Activated CD8-positive, alpha-beta T cell treated with anti-CD3 and anti-CD28 coated beads for 36 hours (primary cell): ENCODE results near the gene MYO3B. TPM values are rescaled to one million over a fixed set of nuclear protein-coding genes. Genes with fewer than 3 reads are reported as not detected.

ENCODE experiments used
- ATAC-seq: fragments of 200-7000 bp; cut with Tn5 transposase; one replicate; pipeline ENCODE4 v1.10.0; 2021; ENCODE audit warnings: mild to moderate bottlenecking, moderate library complexity
- CTCF ChIA-PET: fragments of 350-600 bp; sonication (Branson Sonifier 250); formaldehyde crosslinking; loops from one replicate; lab custom pipeline; 2021; ENCODE audit warnings: antibody characterized with exemption; lab: Charles Lee
- POLR2A ChIA-PET: fragments of 350-600 bp; sonication (Branson Sonifier 250); formaldehyde crosslinking; loops from one replicate; lab custom pipeline; 2021; ENCODE audit warnings: antibody characterized with exemption; lab: Charles Lee
- DNase-seq: peaks from one replicate; pipeline ENCODE4 v3.0.0-alpha.2; 2020
- H3K27ac Mint-ChIP-seq: one replicate; pipeline ENCODE4 v1.8.0; 2021; ENCODE audit warnings: mild to moderate bottlenecking, mixed read lengths
- H3K27me3 Mint-ChIP-seq: one replicate; pipeline ENCODE4 v1.8.0; 2021; ENCODE audit warnings: mixed read lengths
- H3K36me3 Mint-ChIP-seq: one replicate; pipeline ENCODE4 v1.8.0; 2021; ENCODE audit warnings: low read depth, mixed read lengths
- H3K4me1 Mint-ChIP-seq: one replicate; pipeline ENCODE4 v1.8.0; 2021; ENCODE audit warnings: low read depth, mixed read lengths
- H3K4me3 Mint-ChIP-seq: one replicate; pipeline ENCODE4 v1.8.0; 2021; ENCODE audit warnings: mild to moderate bottlenecking, moderate library complexity, mixed read lengths
- H3K9me3 Mint-ChIP-seq: one replicate; pipeline ENCODE4 v1.8.0; 2021; ENCODE audit warnings: mixed read lengths
- intact Hi-C: fragments of 100-400 bp; cut with micrococcal nuclease; formaldehyde crosslinking; loops from one replicate; pipeline ENCODE4 v1.10.0; 2022
- total RNA-seq, 2 experiments: library from RNA; stranded (reverse); gene quantifications; one replicate each; pipeline ENCODE4 v1.2.3, GENCODE V29; 2021
- TF ChIP-seq, protein P1 (sequence below): fragments of 200-600 bp; IDR thresholded peaks from one replicate; pipeline ENCODE4 v1.8.0; 2022; ENCODE audit warnings: antibody characterized with exemption, mild to moderate bottlenecking

Gene MYO3B
- total RNA-seq, 2 experiments from 2014 or later: 0.09 to 0.20 TPM

DNA sequence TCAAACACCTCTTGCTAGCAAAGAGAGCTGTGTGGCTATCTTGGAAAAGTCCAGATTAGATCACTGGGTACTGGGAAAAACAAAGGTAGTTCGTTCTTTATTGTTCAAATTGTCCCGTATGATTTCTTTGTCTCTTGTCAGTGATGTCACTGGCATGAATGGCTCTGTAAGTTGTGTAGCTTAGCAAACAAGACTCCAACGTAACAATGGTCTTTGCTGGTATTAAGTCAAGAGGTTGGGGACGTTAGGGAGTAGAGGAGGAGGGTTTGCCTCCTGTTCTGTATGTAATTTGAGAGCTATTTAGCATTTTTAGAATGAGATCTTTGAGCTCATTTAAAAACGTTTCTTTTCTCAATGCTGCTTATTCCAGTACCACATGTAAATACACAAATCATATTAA lies 320.7 kb downstream of the MYO3B start:
- DNase-seq: no peak
- ATAC-seq: no peak
- CTCF ChIA-PET: interaction anchor here (1.0 kb wide), 1 partner anchor 314 kb away, joined by 4 read pairs; no protein-coding TSS in a partner anchor
- intact Hi-C loops: no loop called here
- Mint-ChIP-seq H3K36me3 (no peaks in the 10 kb centered on the region), H3K4me3 (no peak overlapping the region), H3K27me3 (peaks cover 5% of the 10 kb centered on the region), H3K27ac (no peak overlapping the region), H3K9me3 (no peaks in the 10 kb centered on the region), H3K4me1 (no peaks in the 10 kb centered on the region)
- POLR2A ChIA-PET: no interaction called here
- TF ChIP-seq, protein P1, sequence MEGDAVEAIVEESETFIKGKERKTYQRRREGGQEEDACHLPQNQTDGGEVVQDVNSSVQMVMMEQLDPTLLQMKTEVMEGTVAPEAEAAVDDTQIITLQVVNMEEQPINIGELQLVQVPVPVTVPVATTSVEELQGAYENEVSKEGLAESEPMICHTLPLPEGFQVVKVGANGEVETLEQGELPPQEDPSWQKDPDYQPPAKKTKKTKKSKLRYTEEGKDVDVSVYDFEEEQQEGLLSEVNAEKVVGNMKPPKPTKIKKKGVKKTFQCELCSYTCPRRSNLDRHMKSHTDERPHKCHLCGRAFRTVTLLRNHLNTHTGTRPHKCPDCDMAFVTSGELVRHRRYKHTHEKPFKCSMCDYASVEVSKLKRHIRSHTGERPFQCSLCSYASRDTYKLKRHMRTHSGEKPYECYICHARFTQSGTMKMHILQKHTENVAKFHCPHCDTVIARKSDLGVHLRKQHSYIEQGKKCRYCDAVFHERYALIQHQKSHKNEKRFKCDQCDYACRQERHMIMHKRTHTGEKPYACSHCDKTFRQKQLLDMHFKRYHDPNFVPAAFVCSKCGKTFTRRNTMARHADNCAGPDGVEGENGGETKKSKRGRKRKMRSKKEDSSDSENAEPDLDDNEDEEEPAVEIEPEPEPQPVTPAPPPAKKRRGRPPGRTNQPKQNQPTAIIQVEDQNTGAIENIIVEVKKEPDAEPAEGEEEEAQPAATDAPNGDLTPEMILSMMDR: no peak

- Mint-ChIP-seq H3K9me3 (no peaks in the 10 kb centered on the region), H3K4me1 (peaks cover 4% of the 10 kb centered on the region), H3K36me3 (no peaks in the 10 kb centered on the region), H3K27me3 (peaks cover 7% of the 10 kb centered on the region), H3K4me3 (no peak overlapping the region), H3K27ac (no peak overlapping the region)
- CTCF ChIA-PET: no interaction called here
- DNase-seq (no peak), ATAC-seq (no peak)
- POLR2A ChIA-PET: no interaction called here
- TF ChIP-seq, protein P1: no peak
- intact Hi-C loops: no loop called here
Observed at GRCh38 chr2:170500104-170500503, 322.2 kb downstream of the MYO3B start.

DNA sequence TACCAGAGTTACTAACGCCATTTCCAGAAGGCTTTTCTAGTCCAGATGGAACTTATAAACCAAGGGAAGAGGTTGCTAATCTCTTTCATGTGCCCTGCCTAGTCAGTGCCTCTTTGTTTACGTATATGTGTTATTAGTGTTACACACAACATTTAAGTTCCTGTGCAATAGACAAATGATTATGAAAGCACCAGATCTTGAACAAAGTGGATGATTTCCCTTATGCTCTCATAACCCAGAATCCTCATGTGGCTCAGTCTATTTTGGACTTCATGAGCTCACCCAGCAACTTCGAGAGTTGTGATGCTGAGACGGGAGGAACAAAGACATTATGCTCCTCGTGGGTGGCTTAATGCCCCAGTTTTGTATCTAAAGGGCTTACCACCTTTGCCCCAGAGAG lies 322.8 kb downstream of the MYO3B start:
- peaks cover 7% of the 10 kb centered on the region for H3K27me3 Mint-ChIP-seq
- no peaks in the 10 kb centered on the region for H3K9me3 Mint-ChIP-seq
- H3K4me3 Mint-ChIP-seq: no peak overlapping the region
- no peak for DNase-seq
- intact Hi-C loops: no loop called here
- ATAC-seq: no peak
- H3K4me1 Mint-ChIP-seq: peaks cover 7% of the 10 kb centered on the region
- ChIA-PET POLR2A (no interaction called here), CTCF (no interaction called here)
- no peak overlapping the region for H3K27ac Mint-ChIP-seq
- no peaks in the 10 kb centered on the region for H3K36me3 Mint-ChIP-seq
- TF ChIP-seq, protein P1: no peak

DNA sequence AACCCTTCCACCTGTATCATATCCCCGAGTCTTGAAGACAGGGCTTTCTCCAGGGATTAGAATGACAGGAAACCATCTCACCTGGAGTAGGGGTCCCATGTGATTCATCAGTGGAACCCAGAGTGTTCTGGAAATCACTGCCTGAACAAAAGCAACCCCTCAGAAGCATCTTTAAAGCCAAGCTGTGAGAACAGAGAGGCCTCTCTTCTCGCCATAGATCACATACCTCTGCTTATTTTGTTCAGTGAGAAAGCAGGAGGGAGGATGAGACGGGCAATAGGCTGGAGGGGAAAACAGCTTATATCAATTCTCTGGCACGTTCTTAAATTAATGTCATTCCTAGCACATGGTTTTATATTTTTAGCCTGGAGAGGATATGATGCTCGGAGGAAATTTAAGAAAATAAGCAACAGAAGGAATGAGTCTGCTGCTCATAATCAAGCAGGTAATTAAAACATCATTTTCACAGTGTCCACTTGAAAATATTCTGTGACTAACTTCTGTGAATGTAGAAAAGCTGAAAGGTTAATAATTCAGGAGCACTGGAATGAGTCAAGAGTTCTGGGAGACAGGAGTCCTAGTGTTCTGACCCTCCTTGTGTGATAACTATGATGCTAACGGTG lies 323.6 kb downstream of the MYO3B start:
- H3K9me3 Mint-ChIP-seq: no peaks in the 10 kb centered on the region
- ChIA-PET POLR2A (no interaction called here), CTCF (no interaction called here)
- H3K36me3 Mint-ChIP-seq: no peaks in the 10 kb centered on the region
- H3K27me3 Mint-ChIP-seq: peaks cover 7% of the 10 kb centered on the region
- peaks cover 14% of the 10 kb centered on the region for H3K4me1 Mint-ChIP-seq
- TF ChIP-seq, protein P1: no peak
- DNase-seq (no peak), ATAC-seq (no peak)
- no peak overlapping the region for H3K4me3 Mint-ChIP-seq
- intact Hi-C loops: no loop called here
- no peak overlapping the region for H3K27ac Mint-ChIP-seq

DNA sequence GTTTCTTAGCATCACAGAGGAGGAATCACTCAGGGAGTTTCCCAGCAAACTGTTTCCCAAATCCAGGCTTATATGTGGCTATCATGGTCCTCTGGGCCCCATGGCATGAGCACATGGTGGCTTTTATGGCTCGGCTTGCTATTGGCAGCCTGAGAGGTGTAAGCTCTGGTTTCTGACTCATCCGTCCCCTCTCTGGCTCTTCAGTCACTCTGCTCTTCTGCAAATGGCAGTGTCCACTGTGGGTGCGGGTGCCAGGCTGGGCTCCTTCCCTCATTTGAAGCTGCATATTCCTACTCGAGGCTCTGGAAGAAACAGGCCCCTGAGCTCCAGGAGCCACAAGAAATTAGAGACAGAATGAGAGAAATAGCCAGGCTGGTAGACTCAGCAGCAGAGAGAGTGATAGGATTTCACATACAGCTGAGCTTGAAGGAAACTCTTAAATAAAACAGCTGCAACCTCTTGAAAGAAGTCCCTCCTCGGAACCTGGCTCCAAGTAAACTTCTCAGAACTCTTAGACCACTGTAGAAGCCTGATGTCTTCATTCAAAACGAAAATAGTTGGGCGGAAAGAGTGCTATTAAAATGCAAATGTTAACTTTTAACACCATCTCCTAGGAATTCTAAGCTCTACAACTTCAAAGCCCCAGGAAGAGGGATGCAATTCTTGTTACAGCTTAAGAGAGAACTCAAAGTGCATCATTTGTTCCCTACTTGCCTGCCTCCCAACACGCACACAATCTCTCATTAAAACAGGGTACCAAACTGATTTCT lies 324.6 kb downstream of the MYO3B start:
- H3K4me3 Mint-ChIP-seq: no peak overlapping the region
- ChIA-PET CTCF (interaction anchor here (0.9 kb wide), 1 partner anchor 93 kb away, joined by 5 read pairs; no protein-coding TSS in a partner anchor), POLR2A (no interaction called here)
- intact Hi-C loops: no loop called here
- H3K4me1 Mint-ChIP-seq: peaks cover 24% of the 10 kb centered on the region
- TF ChIP-seq, protein P1: no peak
- ATAC-seq (no peak), DNase-seq (no peak)
- no peaks in the 10 kb centered on the region for H3K9me3 Mint-ChIP-seq
- H3K27ac Mint-ChIP-seq: no peak overlapping the region
- H3K27me3 Mint-ChIP-seq: peaks cover 15% of the 10 kb centered on the region
- no peaks in the 10 kb centered on the region for H3K36me3 Mint-ChIP-seq
